ENCODE results near the gene TP63.

GRCh38 chr3:189703865-189704264, 72.7 kb downstream of the TP63 start:
- TF ChIP-seq, protein P1, sequence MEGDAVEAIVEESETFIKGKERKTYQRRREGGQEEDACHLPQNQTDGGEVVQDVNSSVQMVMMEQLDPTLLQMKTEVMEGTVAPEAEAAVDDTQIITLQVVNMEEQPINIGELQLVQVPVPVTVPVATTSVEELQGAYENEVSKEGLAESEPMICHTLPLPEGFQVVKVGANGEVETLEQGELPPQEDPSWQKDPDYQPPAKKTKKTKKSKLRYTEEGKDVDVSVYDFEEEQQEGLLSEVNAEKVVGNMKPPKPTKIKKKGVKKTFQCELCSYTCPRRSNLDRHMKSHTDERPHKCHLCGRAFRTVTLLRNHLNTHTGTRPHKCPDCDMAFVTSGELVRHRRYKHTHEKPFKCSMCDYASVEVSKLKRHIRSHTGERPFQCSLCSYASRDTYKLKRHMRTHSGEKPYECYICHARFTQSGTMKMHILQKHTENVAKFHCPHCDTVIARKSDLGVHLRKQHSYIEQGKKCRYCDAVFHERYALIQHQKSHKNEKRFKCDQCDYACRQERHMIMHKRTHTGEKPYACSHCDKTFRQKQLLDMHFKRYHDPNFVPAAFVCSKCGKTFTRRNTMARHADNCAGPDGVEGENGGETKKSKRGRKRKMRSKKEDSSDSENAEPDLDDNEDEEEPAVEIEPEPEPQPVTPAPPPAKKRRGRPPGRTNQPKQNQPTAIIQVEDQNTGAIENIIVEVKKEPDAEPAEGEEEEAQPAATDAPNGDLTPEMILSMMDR (IDR thresholded peaks at IDR 0.05): no peak
- no peak for TF ChIP-seq ZFX (IDR thresholded peaks at IDR 0.05; ENCODE audit: borderline replicate concordance)
